Peyer's patch (tissue), 4 donors: ENCODE results near the gene SLC20A1. TPM values are rescaled to one million over a fixed set of nuclear protein-coding genes. Genes with fewer than 3 reads are reported as not detected.

Experiments
- DNase-seq, 3 donors: peaks; one replicate each; pipeline ENCODE4 v3.0.0-alpha.2; 2017 to 2019
- H3K27ac ChIP-seq, 4 donors: fragments of 200-600 bp; sonication (generic); one replicate each; pipeline ENCODE4 v1.5.1; 2016 to 2019
- H3K27me3 ChIP-seq, 2 donors: fragments of 200-600 bp; sonication (generic); one replicate each; pipeline ENCODE4 v1.5.1; 2019
- H3K36me3 ChIP-seq, 3 donors: fragments of 200-600 bp; sonication (generic); one replicate each; pipeline ENCODE4 v1.5.1; 2016 to 2019
- H3K4me1 ChIP-seq, 4 donors: fragments of 200-600 bp; sonication (generic); one replicate each; pipeline ENCODE4 v1.5.1; 2016 to 2019
- H3K4me3 ChIP-seq, 4 donors: fragments of 200-600 bp; sonication (generic); 1 replicate in 3 of 4; 2 replicates in 1 of 4; pipeline ENCODE4 v1.5.1; 2016 to 2019; ENCODE audit warnings: mild to moderate bottlenecking in 1 of 4
- H3K9me3 ChIP-seq, 4 donors: fragments of 200-600 bp; sonication (generic); one replicate each; pipeline ENCODE4 v1.5.1; 2016 to 2019; ENCODE audit warnings: mild to moderate bottlenecking in 1 of 4
- CTCF ChIP-seq, 6 experiments: fragments of 450-650 bp in 4 of 6; fragments of 200-600 bp in 2 of 6; sonication (generic) in 1 of 6; IDR thresholded peaks; one replicate each; pipeline ENCODE4 v1.5.1; 2017 to 2019; ENCODE audit warnings: antibody characterized with exemption in 6 of 6, mild to moderate bottlenecking in 3 of 6, moderate library complexity in 1 of 6
- POLR2A ChIP-seq, 2 donors: fragments of 450-650 bp; IDR thresholded peaks; one replicate each; pipeline ENCODE4 v1.5.1; 2017; ENCODE audit warnings: antibody characterized with exemption in 2 of 2, mild to moderate bottlenecking in 2 of 2, moderate library complexity in 2 of 2
- total RNA-seq, 4 donors: library from RNA; depleted of rRNA; stranded (reverse); fragments of >200 nt; gene quantifications; one replicate each; pipeline ENCODE4 v1.1.0, GENCODE V29; 2016

Gene SLC20A1
- total RNA-seq, 4 donors from 2014 or later, result 48.7 to 143 (median 122) TPM

- H3K4me3 ChIP-seq, result no peak overlapping the region
- no peak for TF ChIP-seq CTCF (IDR thresholded peaks at IDR 0.05)
- TF ChIP-seq POLR2A (IDR thresholded peaks at IDR 0.05), result no peak
These were observed 64.0 kb downstream of the SLC20A1 start for GRCh38 chr2:112709703-112710102.

GRCh38 chr2:112710956-112711750 lies 65.4 kb downstream of the SLC20A1 start:
- peak in 1 of 3 donors; percentile 40 for DNase-seq
- Histone ChIP-seq H3K4me1 (peaks cover 0 to 4% (median 2%) of the 10 kb centered on the region in 4 donors), H3K36me3 (no peaks in the 10 kb centered on the region), H3K27ac (no peak overlapping the region), H3K4me3 (no peak overlapping the region), H3K9me3 (no peaks in the 10 kb centered on the region), H3K27me3 (no peaks in the 10 kb centered on the region)
- TF ChIP-seq POLR2A (IDR thresholded peaks at IDR 0.05) (no peak), CTCF (IDR thresholded peaks at IDR 0.05) (no peak)

More at GRCh38 chr2:112709703-112710102, 64.0 kb downstream of the SLC20A1 start:
- Histone ChIP-seq H3K27me3 (no peaks in the 10 kb centered on the region), H3K4me1 (peaks cover 0 to 6% (median 4%) of the 10 kb centered on the region in 4 donors), H3K9me3 (no peaks in the 10 kb centered on the region), H3K36me3 (no peaks in the 10 kb centered on the region), H3K27ac (no peak overlapping the region)
- peak in 1 of 3 donors; percentile 27 for DNase-seq

DNA sequence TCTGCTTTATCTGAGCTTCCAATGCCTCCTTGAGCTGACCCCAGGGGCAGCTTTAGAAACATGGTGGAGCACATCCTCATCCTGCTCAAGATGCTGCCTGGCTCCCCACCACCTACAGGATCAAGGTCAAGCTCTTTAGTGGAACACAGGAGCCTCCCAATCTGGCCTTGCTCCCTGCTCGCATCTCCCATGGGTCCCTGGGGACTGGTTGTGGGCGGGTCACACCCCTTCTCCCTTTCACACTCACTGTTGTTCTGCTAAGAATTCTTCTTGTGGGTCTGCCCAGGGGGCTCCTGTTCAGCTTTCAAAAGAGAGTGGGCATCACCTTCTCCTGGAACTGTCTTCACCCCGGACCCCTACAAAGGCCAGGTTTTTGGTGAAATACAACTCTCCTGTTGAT lies 66.7 kb downstream of the SLC20A1 start:
- Histone ChIP-seq H3K36me3 (no peaks in the 10 kb centered on the region), H3K4me3 (no peak overlapping the region), H3K9me3 (no peaks in the 10 kb centered on the region), H3K27me3 (no peaks in the 10 kb centered on the region), H3K27ac (no peak overlapping the region), H3K4me1 (peaks cover 0 to 4% (median 0%) of the 10 kb centered on the region in 4 donors)
- TF ChIP-seq CTCF (IDR thresholded peaks at IDR 0.05) (no peak), POLR2A (IDR thresholded peaks at IDR 0.05) (no peak)
- DNase-seq, result peak in 1 of 3 donors; percentile 13

GRCh38 chr2:112712903-112713584 lies 67.3 kb downstream of the SLC20A1 start:
- no peaks in the 10 kb centered on the region for H3K27me3 ChIP-seq
- H3K4me3 ChIP-seq, result no peak overlapping the region
- no peaks in the 10 kb centered on the region for H3K4me1 ChIP-seq
- H3K27ac ChIP-seq, result no peak overlapping the region
- TF ChIP-seq CTCF (IDR thresholded peaks at IDR 0.05) (no peak), POLR2A (IDR thresholded peaks at IDR 0.05) (no peak)
- no peaks in the 10 kb centered on the region for H3K9me3 ChIP-seq
- no peaks in the 10 kb centered on the region for H3K36me3 ChIP-seq
- DNase-seq, result peak in 1 of 3 donors; percentile 59

Other genes with a start within 250 kb of the SLC20A1 start
- gene RGPD8, start 212.3 kb upstream of the SLC20A1 start, total RNA-seq, result 10 to 100 TPM; 16.8 to 82.5 (median 37.3) TPM
- 10 to 100 TPM in 3 of 4 donors, 1 to 10 TPM in 1; 6.8 to 15.7 (median 13.2) TPM for gene TTL, start 163.8 kb upstream of the SLC20A1 start, total RNA-seq
- gene POLR1B, start 103.5 kb upstream of the SLC20A1 start, total RNA-seq, result 10 to 100 TPM in 2 of 4 donors, 1 to 10 TPM in 2; 7.5 to 15.8 (median 10.0) TPM
- 10 to 100 TPM in 3 of 4 donors, 1 to 10 TPM in 1; 8.3 to 20.7 (median 11.4) TPM for gene CHCHD5, start 61.3 kb upstream of the SLC20A1 start, total RNA-seq
- gene NT5DC4, start 75.1 kb downstream of the SLC20A1 start, total RNA-seq, result 1 to 10 TPM in 1 of 4 donors, not detected in 3; 5.8 TPM
- gene CKAP2L, start 118.7 kb downstream of the SLC20A1 start, total RNA-seq, result 10 to 100 TPM in 1 of 4 donors, 1 to 10 TPM in 1, under 1 TPM in 2; 0.54 to 19.0 (median 1.3) TPM
- gene IL1A, start 138.6 kb downstream of the SLC20A1 start, total RNA-seq, result not detected
- gene IL1B, start 190.8 kb downstream of the SLC20A1 start, total RNA-seq, result 1 to 10 TPM in 1 of 4 donors, under 1 TPM in 1, not detected in 2; 0.53 to 9.1 TPM